ENCODE data around the gene SNX5. TPM values are rescaled to one million over a fixed set of nuclear protein-coding genes. Genes with fewer than 3 reads are reported as not detected.

The SNX5 gene
- total RNA-seq, 1 experiment from 2014 or later = 90.8 TPM

- intact Hi-C loops (cut with micrococcal nuclease; ENCODE audit: unreplicated experiment) = loop anchor here (5.0 kb wide), 2 partner anchors 213 to 388 kb away; partner anchors contain the start of gene RRBP1
- CTCF ChIA-PET = no interaction called here
- H3K9me3 ChIP-seq (ENCODE audit: control insufficient read depth, insufficient read depth, low read depth, low read length) = no peaks in the 10 kb centered on the region; the same call in 1 of the 2 replicates
Measured at GRCh38 chr20:17895641-17896171, 72.9 kb downstream of the SNX5 start.

DNA sequence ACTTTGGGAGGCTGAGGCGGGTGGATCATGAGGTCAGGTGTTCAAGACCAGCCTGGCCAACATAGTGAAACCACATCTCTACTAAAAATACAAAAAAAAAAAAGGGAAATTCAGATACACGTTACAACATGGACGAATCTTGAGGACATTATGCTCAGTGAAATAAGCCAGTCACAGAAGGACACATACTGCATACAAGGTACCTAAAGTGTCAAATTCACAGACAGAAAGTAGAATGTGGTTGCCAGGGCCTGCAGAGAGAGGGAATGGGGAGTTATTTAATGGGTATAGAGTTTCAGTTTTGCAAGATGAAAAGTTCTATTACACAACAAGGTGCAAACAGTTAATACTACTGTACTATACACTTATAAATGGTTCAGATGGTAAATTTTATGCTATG is 75.1 kb downstream of the SNX5 start:
- CTCF ChIA-PET = no interaction called here
- DNase-seq (ENCODE audit: low read depth, low spot score) (no peak), ATAC-seq (no peak)
- no peaks in the 10 kb centered on the region for H3K4me1 ChIP-seq (ENCODE audit: control insufficient read depth, insufficient read depth, low read length)
- H3K27me3 ChIP-seq (ENCODE audit: control insufficient read depth, insufficient read depth, low read length) = no peaks in the 10 kb centered on the region
- POLR2A ChIA-PET = no interaction called here
- no peak overlapping the region for H3K27ac ChIP-seq (ENCODE audit: low read length)
- intact Hi-C loops (cut with micrococcal nuclease; ENCODE audit: unreplicated experiment) (no loop called here), in situ Hi-C loops (cut with HindIII; ENCODE audit: low pct_unique_long_range_greater_than_20kb, low sequenced_read_pairs) (no loop called here)
- H3K36me3 ChIP-seq (ENCODE audit: control insufficient read depth, insufficient read depth, low read length) = no peaks in the 10 kb centered on the region
- H3K4me3 ChIP-seq (ENCODE audit: low read depth in 2 of 2, low read length in 2 of 2) = no peak overlapping the region
- H3K9me3 ChIP-seq (ENCODE audit: control insufficient read depth, insufficient read depth, low read depth, low read length) = peaks cover 7% of the 10 kb centered on the region; the same call in 1 of the 2 replicates
- TF ChIP-seq TCF7L2 (IDR thresholded peaks at IDR 0.05; ENCODE audit: low read depth, low read length) (no peak), CTCF (IDR thresholded peaks at IDR 0.05) (no peak), POLR2AphosphoS5 (IDR thresholded peaks at IDR 0.05; ENCODE audit: low read depth, low read length) (no peak), SIN3A (IDR thresholded peaks at IDR 0.05; ENCODE audit: borderline replicate concordance, insufficient read depth, low read depth, low read length) (no peak)
- TF ChIP-seq, protein P1, sequence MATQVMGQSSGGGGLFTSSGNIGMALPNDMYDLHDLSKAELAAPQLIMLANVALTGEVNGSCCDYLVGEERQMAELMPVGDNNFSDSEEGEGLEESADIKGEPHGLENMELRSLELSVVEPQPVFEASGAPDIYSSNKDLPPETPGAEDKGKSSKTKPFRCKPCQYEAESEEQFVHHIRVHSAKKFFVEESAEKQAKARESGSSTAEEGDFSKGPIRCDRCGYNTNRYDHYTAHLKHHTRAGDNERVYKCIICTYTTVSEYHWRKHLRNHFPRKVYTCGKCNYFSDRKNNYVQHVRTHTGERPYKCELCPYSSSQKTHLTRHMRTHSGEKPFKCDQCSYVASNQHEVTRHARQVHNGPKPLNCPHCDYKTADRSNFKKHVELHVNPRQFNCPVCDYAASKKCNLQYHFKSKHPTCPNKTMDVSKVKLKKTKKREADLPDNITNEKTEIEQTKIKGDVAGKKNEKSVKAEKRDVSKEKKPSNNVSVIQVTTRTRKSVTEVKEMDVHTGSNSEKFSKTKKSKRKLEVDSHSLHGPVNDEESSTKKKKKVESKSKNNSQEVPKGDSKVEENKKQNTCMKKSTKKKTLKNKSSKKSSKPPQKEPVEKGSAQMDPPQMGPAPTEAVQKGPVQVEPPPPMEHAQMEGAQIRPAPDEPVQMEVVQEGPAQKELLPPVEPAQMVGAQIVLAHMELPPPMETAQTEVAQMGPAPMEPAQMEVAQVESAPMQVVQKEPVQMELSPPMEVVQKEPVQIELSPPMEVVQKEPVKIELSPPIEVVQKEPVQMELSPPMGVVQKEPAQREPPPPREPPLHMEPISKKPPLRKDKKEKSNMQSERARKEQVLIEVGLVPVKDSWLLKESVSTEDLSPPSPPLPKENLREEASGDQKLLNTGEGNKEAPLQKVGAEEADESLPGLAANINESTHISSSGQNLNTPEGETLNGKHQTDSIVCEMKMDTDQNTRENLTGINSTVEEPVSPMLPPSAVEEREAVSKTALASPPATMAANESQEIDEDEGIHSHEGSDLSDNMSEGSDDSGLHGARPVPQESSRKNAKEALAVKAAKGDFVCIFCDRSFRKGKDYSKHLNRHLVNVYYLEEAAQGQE (IDR thresholded peaks at IDR 0.05; ENCODE audit: insufficient read depth in 1 of 2, low read depth in 2 of 2, low read length in 1 of 2) = no peak
- BruUV-seq (replicated peaks) = no TSS peak

More at GRCh38 chr20:17895641-17896171, 72.9 kb downstream of the SNX5 start:
- no peaks in the 10 kb centered on the region for H3K4me1 ChIP-seq (ENCODE audit: control insufficient read depth, insufficient read depth, low read length)
- H3K4me3 ChIP-seq (ENCODE audit: low read depth in 2 of 2, low read length in 2 of 2) = no peak overlapping the region
- no peak for ATAC-seq
- TF ChIP-seq SIN3A (IDR thresholded peaks at IDR 0.05; ENCODE audit: borderline replicate concordance, insufficient read depth, low read depth, low read length) (no peak), CTCF (IDR thresholded peaks at IDR 0.05) (no peak), TCF7L2 (IDR thresholded peaks at IDR 0.05; ENCODE audit: low read depth, low read length) (no peak), POLR2AphosphoS5 (IDR thresholded peaks at IDR 0.05; ENCODE audit: low read depth, low read length) (no peak)
- TF ChIP-seq, protein P1 (IDR thresholded peaks at IDR 0.05; ENCODE audit: insufficient read depth in 1 of 2, low read depth in 2 of 2, low read length in 1 of 2) = no peak
- no TSS peak for BruUV-seq (replicated peaks)
- in situ Hi-C loops (cut with HindIII; ENCODE audit: low pct_unique_long_range_greater_than_20kb, low sequenced_read_pairs) = no loop called here
- H3K36me3 ChIP-seq (ENCODE audit: control insufficient read depth, insufficient read depth, low read length) = no peaks in the 10 kb centered on the region
- POLR2A ChIA-PET = no interaction called here
- no peak for DNase-seq (ENCODE audit: low read depth, low spot score)
- no peak overlapping the region for H3K27ac ChIP-seq (ENCODE audit: low read length)
- H3K27me3 ChIP-seq (ENCODE audit: control insufficient read depth, insufficient read depth, low read length) = no peaks in the 10 kb centered on the region
